ENCODE results near the gene KLHL8.

Gene KLHL8

DNA sequence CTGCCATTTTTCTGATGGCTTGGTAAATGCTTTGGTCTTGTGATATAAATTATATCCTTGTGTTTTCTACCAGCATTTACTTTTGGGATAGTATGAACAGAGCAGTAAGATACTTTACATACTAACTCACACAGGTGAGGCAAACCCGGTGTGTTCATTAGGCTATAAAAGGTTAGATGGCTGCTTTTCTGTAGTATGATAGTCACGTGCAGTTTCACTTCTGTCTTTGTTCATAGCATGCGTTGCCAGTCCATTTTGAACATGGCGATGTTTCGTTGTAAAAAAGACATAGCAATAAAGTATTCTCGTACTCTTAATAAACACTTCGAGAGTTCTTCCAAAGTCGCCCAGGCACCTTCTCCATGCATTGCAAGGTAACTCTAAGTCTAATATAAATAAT lies 88.4 kb downstream of the KLHL8 start:
- ATAC-seq, result no peak
- TF ChIP-seq ESRRG (CRISPR knock-in tag; IDR thresholded peaks at IDR 0.05) (no peak), ARNTL (CRISPR knock-in tag; IDR thresholded peaks at IDR 0.05; ENCODE audit: borderline replicate concordance, low read depth) (no peak), ZFP3 (CRISPR knock-in tag; IDR thresholded peaks at IDR 0.05) (no peak), PATZ1 (CRISPR knock-in tag; IDR thresholded peaks at IDR 0.05; ENCODE audit: borderline replicate concordance) (no peak), SNAI2 (CRISPR knock-in tag; IDR thresholded peaks at IDR 0.05) (no peak)
- TF ChIP-seq, protein P1, sequence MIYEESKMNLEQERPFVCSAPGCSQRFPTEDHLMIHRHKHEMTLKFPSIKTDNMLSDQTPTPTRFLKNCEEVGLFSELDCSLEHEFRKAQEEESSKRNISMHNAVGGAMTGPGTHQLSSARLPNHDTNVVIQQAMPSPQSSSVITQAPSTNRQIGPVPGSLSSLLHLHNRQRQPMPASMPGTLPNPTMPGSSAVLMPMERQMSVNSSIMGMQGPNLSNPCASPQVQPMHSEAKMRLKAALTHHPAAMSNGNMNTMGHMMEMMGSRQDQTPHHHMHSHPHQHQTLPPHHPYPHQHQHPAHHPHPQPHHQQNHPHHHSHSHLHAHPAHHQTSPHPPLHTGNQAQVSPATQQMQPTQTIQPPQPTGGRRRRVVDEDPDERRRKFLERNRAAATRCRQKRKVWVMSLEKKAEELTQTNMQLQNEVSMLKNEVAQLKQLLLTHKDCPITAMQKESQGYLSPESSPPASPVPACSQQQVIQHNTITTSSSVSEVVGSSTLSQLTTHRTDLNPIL (CRISPR knock-in tag; IDR thresholded peaks at IDR 0.05; ENCODE audit: low read depth), result no peak

DNA sequence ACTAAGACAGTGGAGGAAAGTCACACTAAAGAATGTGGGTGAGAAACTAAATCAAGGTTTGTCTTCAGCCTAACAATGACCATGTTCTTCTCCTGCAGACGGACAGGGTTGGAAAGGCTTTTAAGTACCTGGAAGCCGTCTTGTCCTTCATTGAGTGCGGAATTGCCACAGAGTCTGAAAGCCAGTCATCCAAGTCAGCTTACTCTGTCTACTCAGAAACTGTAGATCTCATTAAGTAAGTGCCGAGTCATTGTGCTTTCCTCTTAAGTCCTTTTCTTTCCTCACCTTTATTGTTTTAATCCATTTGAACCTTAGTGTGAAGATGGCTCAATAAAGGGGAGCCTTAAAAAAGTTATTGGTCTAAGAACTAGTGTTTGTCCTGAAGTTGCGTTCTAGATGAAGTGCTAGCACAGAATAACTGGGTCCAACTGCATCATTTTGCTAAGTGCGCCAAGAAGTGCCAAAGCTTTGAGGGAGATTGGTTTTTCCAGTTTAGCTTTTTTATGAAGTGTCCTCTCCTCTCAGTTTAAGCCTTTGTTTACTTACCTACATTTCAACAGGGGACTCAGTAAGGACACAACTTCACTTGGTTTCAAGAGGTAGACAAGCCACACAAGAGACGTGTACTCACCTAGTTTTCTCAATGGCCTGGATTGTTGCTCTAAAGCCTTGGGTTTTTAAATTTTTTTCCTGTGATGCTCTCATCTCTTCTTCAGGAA lies 89.3 kb downstream of the KLHL8 start:
- no peak for ATAC-seq
- TF ChIP-seq, protein P2, sequence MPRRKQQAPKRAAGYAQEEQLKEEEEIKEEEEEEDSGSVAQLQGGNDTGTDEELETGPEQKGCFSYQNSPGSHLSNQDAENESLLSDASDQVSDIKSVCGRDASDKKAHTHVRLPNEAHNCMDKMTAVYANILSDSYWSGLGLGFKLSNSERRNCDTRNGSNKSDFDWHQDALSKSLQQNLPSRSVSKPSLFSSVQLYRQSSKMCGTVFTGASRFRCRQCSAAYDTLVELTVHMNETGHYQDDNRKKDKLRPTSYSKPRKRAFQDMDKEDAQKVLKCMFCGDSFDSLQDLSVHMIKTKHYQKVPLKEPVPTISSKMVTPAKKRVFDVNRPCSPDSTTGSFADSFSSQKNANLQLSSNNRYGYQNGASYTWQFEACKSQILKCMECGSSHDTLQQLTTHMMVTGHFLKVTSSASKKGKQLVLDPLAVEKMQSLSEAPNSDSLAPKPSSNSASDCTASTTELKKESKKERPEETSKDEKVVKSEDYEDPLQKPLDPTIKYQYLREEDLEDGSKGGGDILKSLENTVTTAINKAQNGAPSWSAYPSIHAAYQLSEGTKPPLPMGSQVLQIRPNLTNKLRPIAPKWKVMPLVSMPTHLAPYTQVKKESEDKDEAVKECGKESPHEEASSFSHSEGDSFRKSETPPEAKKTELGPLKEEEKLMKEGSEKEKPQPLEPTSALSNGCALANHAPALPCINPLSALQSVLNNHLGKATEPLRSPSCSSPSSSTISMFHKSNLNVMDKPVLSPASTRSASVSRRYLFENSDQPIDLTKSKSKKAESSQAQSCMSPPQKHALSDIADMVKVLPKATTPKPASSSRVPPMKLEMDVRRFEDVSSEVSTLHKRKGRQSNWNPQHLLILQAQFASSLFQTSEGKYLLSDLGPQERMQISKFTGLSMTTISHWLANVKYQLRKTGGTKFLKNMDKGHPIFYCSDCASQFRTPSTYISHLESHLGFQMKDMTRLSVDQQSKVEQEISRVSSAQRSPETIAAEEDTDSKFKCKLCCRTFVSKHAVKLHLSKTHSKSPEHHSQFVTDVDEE (CRISPR knock-in tag; IDR thresholded peaks at IDR 0.05), result no peak
- TF ChIP-seq GLIS3 (CRISPR knock-in tag; IDR thresholded peaks at IDR 0.05) (no peak), ZFP30 (CRISPR knock-in tag; IDR thresholded peaks at IDR 0.05) (no peak), ZFP3 (CRISPR knock-in tag; IDR thresholded peaks at IDR 0.05) (no peak), RARB (CRISPR knock-in tag; IDR thresholded peaks at IDR 0.05) (no peak), ZNF8 (CRISPR knock-in tag; IDR thresholded peaks at IDR 0.05) (no peak), CSDC2 (CRISPR knock-in tag; IDR thresholded peaks at IDR 0.05) (no peak), TCF4 (CRISPR knock-in tag; IDR thresholded peaks at IDR 0.05; ENCODE audit: borderline replicate concordance) (no peak), BACH2 (CRISPR knock-in tag; IDR thresholded peaks at IDR 0.05; ENCODE audit: borderline replicate concordance) (no peak), ESRRG (CRISPR knock-in tag; IDR thresholded peaks at IDR 0.05) (no peak), ZNF70 (CRISPR knock-in tag; IDR thresholded peaks at IDR 0.05) (no peak), ISL1 (CRISPR knock-in tag; IDR thresholded peaks at IDR 0.05) (no peak), PATZ1 (CRISPR knock-in tag; IDR thresholded peaks at IDR 0.05; ENCODE audit: borderline replicate concordance) (no peak)
- TF ChIP-seq, protein P1 (CRISPR knock-in tag; IDR thresholded peaks at IDR 0.05; ENCODE audit: low read depth), result no peak
- TF ChIP-seq, protein P3, sequence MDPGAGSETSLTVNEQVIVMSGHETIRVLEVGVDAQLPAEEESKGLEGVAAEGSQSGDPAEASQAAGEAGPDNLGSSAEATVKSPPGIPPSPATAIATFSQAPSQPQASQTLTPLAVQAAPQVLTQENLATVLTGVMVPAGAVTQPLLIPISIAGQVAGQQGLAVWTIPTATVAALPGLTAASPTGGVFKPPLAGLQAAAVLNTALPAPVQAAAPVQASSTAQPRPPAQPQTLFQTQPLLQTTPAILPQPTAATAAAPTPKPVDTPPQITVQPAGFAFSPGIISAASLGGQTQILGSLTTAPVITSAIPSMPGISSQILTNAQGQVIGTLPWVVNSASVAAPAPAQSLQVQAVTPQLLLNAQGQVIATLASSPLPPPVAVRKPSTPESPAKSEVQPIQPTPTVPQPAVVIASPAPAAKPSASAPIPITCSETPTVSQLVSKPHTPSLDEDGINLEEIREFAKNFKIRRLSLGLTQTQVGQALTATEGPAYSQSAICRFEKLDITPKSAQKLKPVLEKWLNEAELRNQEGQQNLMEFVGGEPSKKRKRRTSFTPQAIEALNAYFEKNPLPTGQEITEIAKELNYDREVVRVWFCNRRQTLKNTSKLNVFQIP (CRISPR knock-in tag; IDR thresholded peaks at IDR 0.05; ENCODE audit: borderline replicate concordance, low read depth), result no peak
- TF ChIP-seq, protein P4, sequence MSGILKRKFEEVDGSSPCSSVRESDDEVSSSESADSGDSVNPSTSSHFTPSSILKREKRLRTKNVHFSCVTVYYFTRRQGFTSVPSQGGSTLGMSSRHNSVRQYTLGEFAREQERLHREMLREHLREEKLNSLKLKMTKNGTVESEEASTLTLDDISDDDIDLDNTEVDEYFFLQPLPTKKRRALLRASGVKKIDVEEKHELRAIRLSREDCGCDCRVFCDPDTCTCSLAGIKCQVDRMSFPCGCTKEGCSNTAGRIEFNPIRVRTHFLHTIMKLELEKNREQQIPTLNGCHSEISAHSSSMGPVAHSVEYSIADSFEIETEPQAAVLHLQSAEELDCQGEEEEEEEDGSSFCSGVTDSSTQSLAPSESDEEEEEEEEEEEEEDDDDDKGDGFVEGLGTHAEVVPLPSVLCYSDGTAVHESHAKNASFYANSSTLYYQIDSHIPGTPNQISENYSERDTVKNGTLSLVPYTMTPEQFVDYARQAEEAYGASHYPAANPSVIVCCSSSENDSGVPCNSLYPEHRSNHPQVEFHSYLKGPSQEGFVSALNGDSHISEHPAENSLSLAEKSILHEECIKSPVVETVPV (CRISPR knock-in tag; IDR thresholded peaks at IDR 0.05), result no peak
